HepG2 (cell line): ENCODE data around the gene SPTB. TPM values are rescaled to one million over a fixed set of nuclear protein-coding genes. Genes with fewer than 3 reads are reported as not detected.

ENCODE experiments used
- ATAC-seq: fragments of 200-7000 bp; cut with Tn5 transposase; 3 replicates; pipeline ENCODE4 v1.9.1; 2020; ENCODE audit warnings: mild to moderate bottlenecking, moderate library complexity
- BruUV-seq: library from RNA; stranded (reverse); fragments of 400-500 nt; replicated peaks from 2 replicates; lab custom pipeline; 2021; lab: Mats Ljungman, UMichigan
- CTCF ChIA-PET: fragments of 300-600 bp; formaldehyde crosslinking; extraction: SDS; loops from one replicate; lab custom pipeline; 2021; ENCODE audit warnings: low total read pairs, inconsistent platforms, low intra/inter-chr PET ratio; lab: Yijun Ruan, JAX
- POLR2A ChIA-PET: fragments of 350-600 bp; sonication (Branson Sonifier 250); formaldehyde crosslinking; loops from one replicate; lab custom pipeline; 2020; ENCODE audit warnings: antibody characterized with exemption, inconsistent platforms; lab: Yijun Ruan, JAX
- DNase-seq: peaks from one replicate; pipeline ENCODE4 v3.0.0-alpha.2; 2015; ENCODE audit warnings: low spot score
- FAIRE-seq: peaks from 3 replicates; lab custom pipeline; 2011; peaks lifted over from hg19 to GRCh38; lab: Jason Lieb, UNC
- H2AFZ ChIP-seq: one replicate; pipeline ENCODE4 v1.6.1; 2011; ENCODE audit warnings: low read length, inconsistent platforms
- H3K27ac ChIP-seq: fragments of 300-600 bp; 3 replicates; pipeline ENCODE4 v1.8.0; 2011; ENCODE audit warnings: mixed run types, mild to moderate bottlenecking, mixed read lengths, low read length, inconsistent platforms; ENCODE audit not compliant: insufficient read depth; ENCODE audit errors: extremely low read length
- H3K27me3 ChIP-seq, 2 experiments: fragments of 200-600 bp in 1 of 2; 2 replicates in 1 of 2; 3 replicates in 1 of 2; pipeline versions ENCODE4 v1.6.0 to v1.8.0; 2011; ENCODE audit warnings: low read length in 2 of 2, mild to moderate bottlenecking in 2 of 2, moderate library complexity in 2 of 2, inconsistent platforms in 1 of 2; ENCODE audit not compliant: insufficient read depth in 2 of 2, control insufficient read depth in 1 of 2
- H3K36me3 ChIP-seq, 2 experiments: fragments of 200-600 bp in 1 of 2; replicated peaks in 1 of 2; 2 replicates in 1 of 2; 3 replicates in 1 of 2; pipeline versions ENCODE4 v1.5.1 to v1.8.0; 2011; ENCODE audit warnings: low read length in 2 of 2, inconsistent platforms in 1 of 2; ENCODE audit not compliant: insufficient read depth in 2 of 2, control insufficient read depth in 1 of 2
- H3K4me1 ChIP-seq: 2 replicates; pipeline ENCODE4 v1.5.1; 2012; ENCODE audit warnings: low read length, inconsistent platforms; ENCODE audit not compliant: insufficient read depth
- H3K4me2 ChIP-seq: 2 replicates; pipeline ENCODE4 v1.6.0; 2011; ENCODE audit warnings: low read depth, low read length, inconsistent platforms
- H3K4me3 ChIP-seq, 3 experiments: fragments of 200-600 bp in 1 of 3; sonication (generic), shearing (Covaris generic) in 1 of 3; replicated peaks in 1 of 3; 2 replicates each; pipeline ENCODE4 v1.5.1; 2011 to 2016; ENCODE audit warnings: low read length in 3 of 3, inconsistent platforms in 2 of 3, low read depth in 2 of 3, mild to moderate bottlenecking in 2 of 3, control low read depth in 1 of 3, mixed read lengths in 1 of 3; ENCODE audit not compliant: insufficient read depth in 1 of 3
- H3K79me2 ChIP-seq: one replicate; pipeline ENCODE4 v1.6.1; 2011; ENCODE audit warnings: low read length, inconsistent platforms; ENCODE audit not compliant: insufficient read depth
- H3K9ac ChIP-seq: 2 replicates; pipeline ENCODE4 v1.6.0; 2011; ENCODE audit warnings: mild to moderate bottlenecking, low read depth, low read length, inconsistent platforms; ENCODE audit not compliant: insufficient read depth
- H3K9me3 ChIP-seq: 2 replicates; pipeline ENCODE4 v1.5.1; 2012; ENCODE audit warnings: mild to moderate bottlenecking, low read length
- H4K20me1 ChIP-seq: 2 replicates; pipeline ENCODE4 v1.6.0; 2011; ENCODE audit warnings: inconsistent platforms, mild to moderate bottlenecking, low read length, moderate library complexity; ENCODE audit not compliant: insufficient read depth
- BRD4 ChIP-seq: sonication (generic); formaldehyde crosslinking; IDR thresholded peaks from 2 replicates; pipeline ENCODE4 v1.4.0; 2020; ENCODE audit warnings: missing genetic modification reagents
- HDAC1 ChIP-seq: sonication (generic); formaldehyde crosslinking; IDR thresholded peaks from 2 replicates; pipeline ENCODE4 v1.5.1; 2020; ENCODE audit warnings: mild to moderate bottlenecking, missing genetic modification reagents
- HOXA5 ChIP-seq: sonication (generic); formaldehyde crosslinking; IDR thresholded peaks from 2 replicates; pipeline ENCODE4 v1.4.0; 2020; ENCODE audit warnings: missing genetic modification reagents
- KAT8 ChIP-seq: IDR thresholded peaks from 2 replicates; pipeline ENCODE4 v1.6.1; 2016; ENCODE audit warnings: missing genetic modification reagents, missing compliant biosample characterization
- RARG ChIP-seq: sonication (generic); formaldehyde crosslinking; IDR thresholded peaks from 2 replicates; pipeline ENCODE4 v1.4.0; 2020; ENCODE audit warnings: low read depth, mild to moderate bottlenecking, missing genetic modification reagents
- SMYD3 ChIP-seq: sonication (generic); formaldehyde crosslinking; IDR thresholded peaks from 2 replicates; pipeline ENCODE4 v1.8.1; 2023; ENCODE audit warnings: mild to moderate bottlenecking, missing genetic modification reagents
- SP2 ChIP-seq: sonication (generic); formaldehyde crosslinking; IDR thresholded peaks from 2 replicates; pipeline ENCODE4 v1.5.1; 2020; ENCODE audit warnings: mild to moderate bottlenecking, missing genetic modification reagents
- TSC22D2 ChIP-seq: sonication (generic); formaldehyde crosslinking; IDR thresholded peaks from 2 replicates; pipeline ENCODE4 v1.5.1; 2020; ENCODE audit warnings: missing genetic modification reagents, mild to moderate bottlenecking, borderline replicate concordance
- ZBTB7B ChIP-seq: sonication (generic); formaldehyde crosslinking; IDR thresholded peaks from 2 replicates; pipeline ENCODE4 v1.4.0; 2020; ENCODE audit warnings: missing genetic modification reagents
- ZC3H4 ChIP-seq: sonication (generic); formaldehyde crosslinking; IDR thresholded peaks from 2 replicates; pipeline ENCODE4 v1.4.0; 2020; ENCODE audit warnings: missing genetic modification reagents, borderline replicate concordance
- ZKSCAN8 ChIP-seq: IDR thresholded peaks from 2 replicates; pipeline ENCODE4 v1.6.1; 2016; ENCODE audit warnings: borderline replicate concordance, missing genetic modification reagents, missing compliant biosample characterization
- ZNF20 ChIP-seq: sonication (generic); formaldehyde crosslinking; IDR thresholded peaks from 2 replicates; pipeline ENCODE4 v1.4.0; 2020; ENCODE audit warnings: mild to moderate bottlenecking, moderate library complexity, missing genetic modification reagents
- ZNF224 ChIP-seq: sonication (generic); formaldehyde crosslinking; IDR thresholded peaks from 2 replicates; pipeline ENCODE4 v1.5.0; 2020; ENCODE audit warnings: mild to moderate bottlenecking, missing genetic modification reagents
- ZNF333 ChIP-seq: sonication (generic); formaldehyde crosslinking; IDR thresholded peaks from 2 replicates; pipeline ENCODE4 v1.4.0; 2020; ENCODE audit warnings: mild to moderate bottlenecking, missing genetic modification reagents, borderline replicate concordance
- ZNF605 ChIP-seq: sonication (generic); formaldehyde crosslinking; IDR thresholded peaks from 2 replicates; pipeline ENCODE4 v1.8.0; 2022; ENCODE audit warnings: mild to moderate bottlenecking, missing genetic modification reagents
- ZNF816 ChIP-seq: sonication (generic); formaldehyde crosslinking; IDR thresholded peaks from 2 replicates; pipeline ENCODE4 v1.8.0; 2022; ENCODE audit warnings: missing genetic modification reagents, mild to moderate bottlenecking, borderline replicate concordance
- ZNF850 ChIP-seq: sonication (generic); formaldehyde crosslinking; conservative IDR thresholded peaks from 2 replicates; pipeline ENCODE4 v1.9.0; 2021; ENCODE audit warnings: mild to moderate bottlenecking, missing genetic modification reagents
- WGBS: methylation state at CpG from one replicate; pipeline ENCODE4 v1.1.6; 2017; ENCODE audit warnings: low lambda C conversion rate; 5-methylcytosine and 5-hydroxymethylcytosine counted together
- in situ Hi-C: cut with HindIII; loops from 2 replicates; pipeline ENCODE4 v1.10.0; 2017; ENCODE audit warnings: low pct_unique_long_range_greater_than_20kb; ENCODE audit not compliant: extremely low pct_ligation_motif_present
- intact Hi-C: fragments of 100-400 bp; cut with micrococcal nuclease; formaldehyde crosslinking; loops from one replicate; pipeline ENCODE4 v1.10.0; 2022; ENCODE audit not compliant: unreplicated experiment
- polyA plus RNA-seq, 8 experiments: library from polyadenylated mRNA; depleted of rRNA in 3 of 8; stranded (reverse) in 7 of 8; unstranded in 1 of 8; fragments of >200 nt; fragmentation: Illumina TruSeq in 4 of 8; extraction: Trizol in 4 of 8; gene quantifications; 2 replicates each; pipeline versions ENCODE4 v1.2.1 to v1.2.3, GENCODE V29; 2011 to 2016; ENCODE audit warnings: low read depth in 4 of 8, missing spikeins in 1 of 8, mixed read lengths in 1 of 8; ENCODE audit not compliant: insufficient read depth in 1 of 8
- total RNA-seq, 5 experiments: library from RNA; depleted of rRNA; stranded (reverse); fragments of >200 nt; fragmentation: Illumina TruSeq; extraction: Trizol; gene quantifications; 2 replicates each; pipeline ENCODE4 v1.2.3, GENCODE V29; 2016; ENCODE audit warnings: low read depth in 1 of 5
- TF ChIP-seq, protein P1 (sequence below): sonication (generic); formaldehyde crosslinking; IDR thresholded peaks from 2 replicates; pipeline ENCODE4 v1.5.0; 2020; ENCODE audit warnings: mild to moderate bottlenecking, missing genetic modification reagents, borderline replicate concordance
- TF ChIP-seq, protein P2 (sequence below): sonication (generic); formaldehyde crosslinking; IDR thresholded peaks from 2 replicates; pipeline ENCODE4 v1.4.0; 2020; ENCODE audit warnings: mild to moderate bottlenecking, low read depth, missing genetic modification reagents

SPTB gene
- total and polyA plus RNA-seq, 2 of the 13 experiments (the other 11 are each of a cell fraction or from before 2014, with no cell fraction given): 0.01 to 0.02 TPM

DNA sequence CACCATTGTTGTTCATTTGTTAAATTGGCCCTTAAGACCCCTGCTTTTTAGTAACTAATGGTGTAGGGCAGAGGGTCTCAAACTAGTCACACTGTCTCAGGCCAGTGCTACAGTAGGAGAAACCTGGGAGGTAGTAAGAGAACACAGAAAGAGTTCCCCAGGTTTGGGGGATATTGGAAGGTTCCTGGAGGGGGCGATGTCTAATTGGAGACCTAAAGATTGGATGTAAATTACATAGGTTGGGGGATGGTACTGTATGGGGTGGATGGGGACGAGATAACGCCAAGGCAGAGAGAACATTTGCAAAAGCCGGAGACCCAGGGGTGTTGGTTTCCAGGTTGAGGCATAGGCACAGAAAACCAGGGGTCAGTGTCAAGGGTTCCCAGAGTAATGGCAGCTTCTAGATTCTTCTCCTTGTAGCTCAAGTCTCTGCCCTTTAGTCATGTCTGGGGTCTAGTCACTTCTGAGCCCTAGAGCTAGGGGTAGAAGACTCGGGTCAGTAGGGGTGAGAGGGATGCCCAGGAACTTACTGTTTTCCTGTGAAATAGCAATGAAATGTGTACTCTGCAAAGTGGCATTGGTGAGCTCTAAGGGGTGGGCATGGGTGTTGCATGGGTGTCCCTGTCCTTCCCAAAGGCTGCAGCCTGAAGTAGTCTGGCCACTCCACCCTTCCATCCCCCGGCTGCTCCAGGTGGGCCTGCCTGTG, 153.7 kb downstream of the SPTB start:
- Histone ChIP-seq H3K4me2 (no peak overlapping the region), H3K36me3 (peaks cover 6 to 7% of the 10 kb centered on the region in 2 experiments; a peak in 3 of 5 replicates), H3K9me3 (no peaks in the 10 kb centered on the region), H3K27me3 (no peaks in the 10 kb centered on the region)
- ATAC-seq: no peak
- intact Hi-C loops: no loop called here
- TF ChIP-seq ZBTB7B: no peak
- TF ChIP-seq HDAC1 (CRISPR knock-in tag): no peak
- TF ChIP-seq ZNF850 (CRISPR knock-in tag): no peak
- no peak for TF ChIP-seq ZNF605 (CRISPR knock-in tag)
- no peak for TF ChIP-seq ZC3H4 (CRISPR knock-in tag)
- TF ChIP-seq, protein P1, sequence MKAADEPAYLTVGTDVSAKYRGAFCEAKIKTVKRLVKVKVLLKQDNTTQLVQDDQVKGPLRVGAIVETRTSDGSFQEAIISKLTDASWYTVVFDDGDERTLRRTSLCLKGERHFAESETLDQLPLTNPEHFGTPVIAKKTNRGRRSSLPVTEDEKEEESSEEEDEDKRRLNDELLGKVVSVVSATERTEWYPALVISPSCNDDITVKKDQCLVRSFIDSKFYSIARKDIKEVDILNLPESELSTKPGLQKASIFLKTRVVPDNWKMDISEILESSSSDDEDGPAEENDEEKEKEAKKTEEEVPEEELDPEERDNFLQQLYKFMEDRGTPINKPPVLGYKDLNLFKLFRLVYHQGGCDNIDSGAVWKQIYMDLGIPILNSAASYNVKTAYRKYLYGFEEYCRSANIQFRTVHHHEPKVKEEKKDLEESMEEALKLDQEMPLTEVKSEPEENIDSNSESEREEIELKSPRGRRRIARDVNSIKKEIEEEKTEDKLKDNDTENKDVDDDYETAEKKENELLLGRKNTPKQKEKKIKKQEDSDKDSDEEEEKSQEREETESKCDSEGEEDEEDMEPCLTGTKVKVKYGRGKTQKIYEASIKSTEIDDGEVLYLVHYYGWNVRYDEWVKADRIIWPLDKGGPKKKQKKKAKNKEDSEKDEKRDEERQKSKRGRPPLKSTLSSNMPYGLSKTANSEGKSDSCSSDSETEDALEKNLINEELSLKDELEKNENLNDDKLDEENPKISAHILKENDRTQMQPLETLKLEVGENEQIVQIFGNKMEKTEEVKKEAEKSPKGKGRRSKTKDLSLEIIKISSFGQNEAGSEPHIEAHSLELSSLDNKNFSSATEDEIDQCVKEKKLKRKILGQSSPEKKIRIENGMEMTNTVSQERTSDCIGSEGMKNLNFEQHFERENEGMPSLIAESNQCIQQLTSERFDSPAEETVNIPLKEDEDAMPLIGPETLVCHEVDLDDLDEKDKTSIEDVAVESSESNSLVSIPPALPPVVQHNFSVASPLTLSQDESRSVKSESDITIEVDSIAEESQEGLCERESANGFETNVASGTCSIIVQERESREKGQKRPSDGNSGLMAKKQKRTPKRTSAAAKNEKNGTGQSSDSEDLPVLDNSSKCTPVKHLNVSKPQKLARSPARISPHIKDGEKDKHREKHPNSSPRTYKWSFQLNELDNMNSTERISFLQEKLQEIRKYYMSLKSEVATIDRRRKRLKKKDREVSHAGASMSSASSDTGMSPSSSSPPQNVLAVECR: no peak
- TF ChIP-seq SMYD3 (CRISPR knock-in tag): no peak
- TF ChIP-seq TSC22D2 (CRISPR knock-in tag): no peak
- no peak for TF ChIP-seq ZNF224
- no peak for TF ChIP-seq ZKSCAN8
- no peak for TF ChIP-seq RARG (CRISPR knock-in tag)
- no peak for TF ChIP-seq KAT8 (CRISPR knock-in tag)
- no peak for TF ChIP-seq SP2
- TF ChIP-seq, protein P2, sequence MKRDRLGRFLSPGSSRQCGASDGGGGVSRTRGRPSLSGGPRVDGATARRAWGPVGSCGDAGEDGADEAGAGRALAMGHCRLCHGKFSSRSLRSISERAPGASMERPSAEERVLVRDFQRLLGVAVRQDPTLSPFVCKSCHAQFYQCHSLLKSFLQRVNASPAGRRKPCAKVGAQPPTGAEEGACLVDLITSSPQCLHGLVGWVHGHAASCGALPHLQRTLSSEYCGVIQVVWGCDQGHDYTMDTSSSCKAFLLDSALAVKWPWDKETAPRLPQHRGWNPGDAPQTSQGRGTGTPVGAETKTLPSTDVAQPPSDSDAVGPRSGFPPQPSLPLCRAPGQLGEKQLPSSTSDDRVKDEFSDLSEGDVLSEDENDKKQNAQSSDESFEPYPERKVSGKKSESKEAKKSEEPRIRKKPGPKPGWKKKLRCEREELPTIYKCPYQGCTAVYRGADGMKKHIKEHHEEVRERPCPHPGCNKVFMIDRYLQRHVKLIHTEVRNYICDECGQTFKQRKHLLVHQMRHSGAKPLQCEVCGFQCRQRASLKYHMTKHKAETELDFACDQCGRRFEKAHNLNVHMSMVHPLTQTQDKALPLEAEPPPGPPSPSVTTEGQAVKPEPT (CRISPR knock-in tag): no peak
- TF ChIP-seq BRD4 (CRISPR knock-in tag): no peak
- TF ChIP-seq ZNF333 (CRISPR knock-in tag): no peak
- TF ChIP-seq HOXA5 (CRISPR knock-in tag): no peak
- no peak for TF ChIP-seq ZNF816
- no peak for TF ChIP-seq ZNF20 (CRISPR knock-in tag)
- TF ChIP-seq, all 625 proteins: peak for 0
- peaks cover 1% of the 10 kb centered on the region for H3K79me2 ChIP-seq
- H2AFZ ChIP-seq: no peak overlapping the region
- H4K20me1 ChIP-seq: no peaks in the 10 kb centered on the region
- FAIRE-seq (no peak), DNase-seq (no peak)
- no peak overlapping the region for H3K27ac ChIP-seq
- ChIA-PET CTCF (no interaction called here), POLR2A (interaction anchor here (0.6 to 1.9 kb wide), 2 partner anchors 20 to 22 kb away, joined by 3 to 5 read pairs; partner anchors contain the start of gene PLEKHG3)
- in situ Hi-C loops: no loop called here
- peaks cover 37% of the 10 kb centered on the region for H3K4me1 ChIP-seq
- WGBS: 97% methylated on average over 5 of the region's 6 CpGs
- no peak overlapping the region for H3K9ac ChIP-seq
- no peak overlapping the region for H3K4me3 ChIP-seq
- no TSS peak for BruUV-seq
